NT2/D1 (cell line): Measurements from ENCODE around the gene VMAC.

Experiments used
- DNase-seq: peaks from one replicate; pipeline ENCODE4 v3.0.0-alpha.2; 2011; ENCODE audit warnings: low read depth, low spot score
- H3K27me3 ChIP-seq: 2 replicates; pipeline ENCODE4 v1.6.0; 2011; ENCODE audit warnings: mild to moderate bottlenecking; ENCODE audit not compliant: insufficient read length, insufficient read depth
- H3K36me3 ChIP-seq: 2 replicates; pipeline ENCODE4 v1.6.1; 2011; ENCODE audit warnings: mild to moderate bottlenecking, low read length, mixed read lengths; ENCODE audit not compliant: insufficient read depth, insufficient read length
- H3K4me1 ChIP-seq: 2 replicates; pipeline ENCODE4 v1.5.1; 2011; ENCODE audit not compliant: insufficient read depth, insufficient read length
- H3K4me3 ChIP-seq: 2 replicates; pipeline ENCODE4 v1.5.1; 2011; ENCODE audit warnings: low read depth; ENCODE audit not compliant: insufficient read length
- H3K9ac ChIP-seq: 2 replicates; pipeline ENCODE4 v1.6.0; 2011; ENCODE audit warnings: low read depth; ENCODE audit not compliant: insufficient read length
- H3K9me3 ChIP-seq: 2 replicates; pipeline ENCODE4 v1.5.1; 2011; ENCODE audit warnings: mild to moderate bottlenecking, low read length; ENCODE audit not compliant: insufficient read depth
- SUZ12 ChIP-seq: IDR thresholded peaks from 2 replicates; pipeline ENCODE4 v1.6.1; 2011; ENCODE audit not compliant: insufficient read length, insufficient read depth; ENCODE audit errors: extremely low read depth
- YY1 ChIP-seq: IDR thresholded peaks from 2 replicates; pipeline ENCODE4 v1.6.1; 2011; ENCODE audit not compliant: insufficient read length, insufficient read depth
- ZNF274 ChIP-seq: IDR thresholded peaks from 2 replicates; pipeline ENCODE4 v1.6.1; 2011; ENCODE audit warnings: mild to moderate bottlenecking, low read depth, low read length

VMAC gene

GRCh38 chr19:5926641-5927440, 22.2 kb downstream of the VMAC start:
- Histone ChIP-seq H3K9ac (no peak overlapping the region), H3K36me3 (peaks cover 97% of the 10 kb centered on the region), H3K4me1 (peaks cover 8% of the 10 kb centered on the region), H3K9me3 (no peaks in the 10 kb centered on the region), H3K4me3 (no peak overlapping the region), H3K27me3 (no peaks in the 10 kb centered on the region)
- TF ChIP-seq YY1 (no peak), SUZ12 (no peak), ZNF274 (no peak)
- no peak for DNase-seq

- no peak for DNase-seq
- peaks cover 97% of the 10 kb centered on the region for H3K36me3 ChIP-seq
- no peak overlapping the region for H3K4me3 ChIP-seq
- H3K27me3 ChIP-seq: no peaks in the 10 kb centered on the region
- no peaks in the 10 kb centered on the region for H3K9me3 ChIP-seq
- peaks cover 8% of the 10 kb centered on the region for H3K4me1 ChIP-seq
- H3K9ac ChIP-seq: no peak overlapping the region
- TF ChIP-seq YY1 (no peak), ZNF274 (no peak), SUZ12 (no peak)
Measured at GRCh38 chr19:5927441-5927821, 22.8 kb downstream of the VMAC start.

- peaks cover 97% of the 10 kb centered on the region for H3K36me3 ChIP-seq
- no peak for TF ChIP-seq SUZ12
- H3K4me3 ChIP-seq: no peak overlapping the region
- H3K27me3 ChIP-seq: no peaks in the 10 kb centered on the region
- H3K9me3 ChIP-seq: no peaks in the 10 kb centered on the region
- no peak overlapping the region for H3K9ac ChIP-seq
- no peak for DNase-seq
- H3K4me1 ChIP-seq: peaks cover 8% of the 10 kb centered on the region
Measured at GRCh38 chr19:5929179-5929578, 24.5 kb downstream of the VMAC start.

GRCh38 chr19:5929625-5930024, 25.0 kb downstream of the VMAC start:
- no peaks in the 10 kb centered on the region for H3K9me3 ChIP-seq
- no peaks in the 10 kb centered on the region for H3K27me3 ChIP-seq
- H3K4me3 ChIP-seq: no peak overlapping the region
- H3K9ac ChIP-seq: no peak overlapping the region
- TF ChIP-seq SUZ12 (no peak), YY1 (no peak), ZNF274 (no peak)
- DNase-seq: no peak
- H3K4me1 ChIP-seq: peaks cover 8% of the 10 kb centered on the region
- H3K36me3 ChIP-seq: peaks cover 97% of the 10 kb centered on the region

- H3K36me3 ChIP-seq: peaks cover 96% of the 10 kb centered on the region
Measured at GRCh38 chr19:5931251-5931650, 26.6 kb downstream of the VMAC start.

GRCh38 chr19:5932146-5932545, 27.5 kb downstream of the VMAC start:
- Histone ChIP-seq H3K9ac (no peak overlapping the region), H3K27me3 (no peaks in the 10 kb centered on the region), H3K4me3 (no peak overlapping the region), H3K4me1 (peaks cover 18% of the 10 kb centered on the region), H3K9me3 (no peaks in the 10 kb centered on the region), H3K36me3 (peaks cover 95% of the 10 kb centered on the region)
- TF ChIP-seq YY1 (no peak), SUZ12 (no peak), ZNF274 (no peak)
- no peak for DNase-seq

More at GRCh38 chr19:5931251-5931650, 26.6 kb downstream of the VMAC start:
- TF ChIP-seq SUZ12: no peak
- no peak for TF ChIP-seq ZNF274
- no peak for TF ChIP-seq YY1
- H3K4me3 ChIP-seq: no peak overlapping the region
- H3K4me1 ChIP-seq: peaks cover 17% of the 10 kb centered on the region
- no peaks in the 10 kb centered on the region for H3K27me3 ChIP-seq
- no peak for DNase-seq
- H3K9me3 ChIP-seq: no peaks in the 10 kb centered on the region
- H3K9ac ChIP-seq: no peak overlapping the region

GRCh38 chr19:5932609-5933262, 28.1 kb downstream of the VMAC start:
- no peak overlapping the region for H3K9ac ChIP-seq
- H3K27me3 ChIP-seq: no peaks in the 10 kb centered on the region
- peaks cover 18% of the 10 kb centered on the region for H3K4me1 ChIP-seq
- no peaks in the 10 kb centered on the region for H3K9me3 ChIP-seq
- no peak overlapping the region for H3K4me3 ChIP-seq
- DNase-seq: no peak
- H3K36me3 ChIP-seq: peaks cover 95% of the 10 kb centered on the region
- TF ChIP-seq YY1: no peak
- no peak for TF ChIP-seq ZNF274
- no peak for TF ChIP-seq SUZ12
